HCT116 (cell line): ENCODE measurements around the gene JOSD1. TPM values are rescaled to one million over a fixed set of nuclear protein-coding genes. Genes with fewer than 3 reads are reported as not detected.

ENCODE experiments used
- ATAC-seq: fragments of 200-7000 bp; cut with Tn5 transposase; 2 replicates; pipeline ENCODE4 v1.9.1; 2020; ENCODE audit warnings: mild to moderate bottlenecking, moderate library complexity
- BruUV-seq: library from RNA; stranded (reverse); fragments of 400-500 nt; replicated peaks from 2 replicates; lab custom pipeline; 2021; lab: Mats Ljungman, UMichigan
- CTCF ChIA-PET: fragments of 300-600 bp; sonication (Branson Sonifier 250); formaldehyde crosslinking; loops from one replicate; lab custom pipeline; 2021; ENCODE audit warnings: antibody characterized with exemption; lab: Charles Lee
- POLR2A ChIA-PET: fragments of 300-600, 350-600 bp; sonication (Branson Sonifier 250); formaldehyde crosslinking; loops from one replicate; lab custom pipeline; 2021; ENCODE audit warnings: antibody characterized with exemption; lab: Charles Lee
- RAD21 ChIA-PET, 2 experiments: fragments of 300-600 bp; sonication (Branson Sonifier 250); formaldehyde crosslinking; loops; one replicate each; lab custom pipeline; 2023; ENCODE audit warnings: low total read pairs in 2 of 2; ENCODE audit not compliant: uncharacterized antibody in 2 of 2, unreplicated experiment in 2 of 2, low non-redundant PET in 1 of 2; lab: Charles Lee
- DNase-seq: peaks from one replicate; pipeline ENCODE4 v3.0.0-alpha.2; 2010; ENCODE audit warnings: low read depth, low spot score
- H2AFZ ChIP-seq: fragments of 200-600 bp; shearing (Covaris generic), sonication (generic); 2 replicates; pipeline ENCODE4 v1.6.1; 2017; ENCODE audit warnings: low read depth, mixed run types, mixed read lengths, antibody characterized with exemption, low read length; ENCODE audit not compliant: poor library complexity, severe bottlenecking
- H3K27ac ChIP-seq: 2 replicates; pipeline ENCODE4 v1.5.1; 2012; ENCODE audit warnings: low read depth, low read length
- H3K27me3 ChIP-seq: fragments of 200-600 bp; sonication (generic); 2 replicates; pipeline ENCODE4 v1.6.1; 2016; ENCODE audit warnings: mixed run types, low read length, mixed read lengths; ENCODE audit not compliant: insufficient read depth
- H3K36me3 ChIP-seq, 2 experiments: fragments of 200-500 bp in 1 of 2; fragments of 200-600 bp in 1 of 2; sonication (Bioruptor generic) in 1 of 2; sonication (generic) in 1 of 2; 2 replicates each; pipeline versions ENCODE4 v1.5.1 to v1.6.1; 2014 to 2016; ENCODE audit warnings: low read length in 2 of 2, inconsistent platforms in 1 of 2, mixed read lengths in 1 of 2, mixed run types in 1 of 2; ENCODE audit not compliant: insufficient read depth in 2 of 2, control insufficient read depth in 1 of 2
- H3K4me1 ChIP-seq, 2 experiments: fragments of 200-600 bp in 1 of 2; sonication (generic) in 1 of 2; 2 replicates each; pipeline versions ENCODE4 v1.5.1 to v1.6.1; 2012 to 2017; ENCODE audit warnings: low read length in 2 of 2, inconsistent platforms in 1 of 2, mild to moderate bottlenecking in 1 of 2, mixed read lengths in 1 of 2, mixed run types in 1 of 2, moderate library complexity in 1 of 2; ENCODE audit not compliant: insufficient read depth in 2 of 2, control insufficient read depth in 1 of 2
- H3K4me2 ChIP-seq: fragments of 200-600 bp; sonication (generic); 2 replicates; pipeline ENCODE4 v1.6.1; 2017; ENCODE audit warnings: mixed run types, low read length, mixed read lengths
- H3K4me3 ChIP-seq, 2 experiments: fragments of 200-600 bp in 1 of 2; sonication (generic) in 1 of 2; replicated peaks in 1 of 2; 2 replicates each; pipeline ENCODE4 v1.5.1; 2011 to 2016; ENCODE audit warnings: low read length in 2 of 2, control low read depth in 1 of 2, low read depth in 1 of 2, mild to moderate bottlenecking in 1 of 2, mixed read lengths in 1 of 2, mixed run types in 1 of 2
- H3K79me2 ChIP-seq: fragments of 200-600 bp; sonication (generic); 2 replicates; pipeline ENCODE4 v1.6.1; 2017; ENCODE audit warnings: mild to moderate bottlenecking, mixed run types, low read length, moderate library complexity, mixed read lengths; ENCODE audit not compliant: insufficient read depth
- H3K9ac ChIP-seq: fragments of 200-600 bp; sonication (generic); 2 replicates; pipeline ENCODE4 v1.6.1; 2016; ENCODE audit warnings: low read length, mixed read lengths
- H3K9me2 ChIP-seq: fragments of 200-600 bp; sonication (generic), shearing (Covaris generic); 2 replicates; pipeline ENCODE4 v1.6.1; 2017; ENCODE audit warnings: mixed run types, mild to moderate bottlenecking, moderate library complexity; ENCODE audit not compliant: insufficient read depth
- H3K9me3 ChIP-seq, 2 experiments: fragments of 200-500 bp in 1 of 2; fragments of 200-600 bp in 1 of 2; sonication (Bioruptor generic) in 1 of 2; sonication (generic) in 1 of 2; 2 replicates each; pipeline ENCODE4 v1.6.1; 2014 to 2017; ENCODE audit warnings: low read length in 2 of 2, mixed read lengths in 2 of 2, inconsistent platforms in 1 of 2, low read depth in 1 of 2, mild to moderate bottlenecking in 1 of 2, mixed run types in 1 of 2, moderate library complexity in 1 of 2; ENCODE audit not compliant: control insufficient read depth in 1 of 2, insufficient read depth in 1 of 2
- H4K20me1 ChIP-seq: fragments of 200-600 bp; sonication (generic), shearing (Covaris generic); 2 replicates; pipeline ENCODE4 v1.6.1; 2017; ENCODE audit warnings: mixed run types, mild to moderate bottlenecking, moderate library complexity; ENCODE audit not compliant: insufficient read depth
- POLR2AphosphoS5 ChIP-seq: IDR thresholded peaks from 2 replicates; pipeline ENCODE4 v1.6.1; 2011; ENCODE audit warnings: mild to moderate bottlenecking, low read depth, low read length, moderate library complexity
- intact Hi-C: fragments of 100-400 bp; cut with micrococcal nuclease; formaldehyde crosslinking; loops from 2 replicates; pipeline ENCODE4 v1.10.0; 2022
- total RNA-seq: library from RNA; stranded (reverse); gene quantifications from one replicate; pipeline ENCODE4 v1.2.1, GENCODE V29; 2021; ENCODE audit not compliant: unreplicated experiment

The JOSD1 gene
- total RNA-seq, 1 experiment from 2014 or later: 67.3 TPM

GRCh38 chr22:38638216-38638615 is 62.5 kb downstream of the JOSD1 start:
- H3K4me1 ChIP-seq: no peaks in the 10 kb centered on the region
- ATAC-seq (no peak), DNase-seq (no peak)
- H3K27ac ChIP-seq: no peak overlapping the region
- H3K27me3 ChIP-seq: no peaks in the 10 kb centered on the region
- H3K4me2 ChIP-seq: no peak overlapping the region
- no peak overlapping the region for H2AFZ ChIP-seq
- ChIA-PET POLR2A (no interaction called here), CTCF (no interaction called here), RAD21 (interaction anchor here in 1 of 2 experiments (0.6 kb wide), 1 partner anchor 476 kb away, joined by 3 read pairs; no protein-coding TSS in a partner anchor)
- no peaks in the 10 kb centered on the region for H4K20me1 ChIP-seq
- H3K79me2 ChIP-seq: no peaks in the 10 kb centered on the region
- intact Hi-C loops: no loop called here
- H3K9me2 ChIP-seq: no peaks in the 10 kb centered on the region
- no peak for TF ChIP-seq POLR2AphosphoS5
- no peaks in the 10 kb centered on the region for H3K9me3 ChIP-seq
- no peak overlapping the region for H3K4me3 ChIP-seq
- H3K9ac ChIP-seq: no peak overlapping the region
- BruUV-seq: no TSS peak
- peaks cover 0 to 6% of the 10 kb centered on the region in 2 experiments; a peak in 2 of 4 replicates for H3K36me3 ChIP-seq

Other genes with a start within 250 kb of the JOSD1 start
- gene KCNJ4, start 245.7 kb downstream of the JOSD1 start, total RNA-seq: not detected
- gene KDELR3, start 232.8 kb downstream of the JOSD1 start, total RNA-seq: 33.1 TPM
- gene DDX17, start 194.6 kb downstream of the JOSD1 start, total RNA-seq: 234 TPM
- gene DMC1, start 130.8 kb downstream of the JOSD1 start, total RNA-seq: 0.89 TPM
- gene FAM227A, start 44.6 kb downstream of the JOSD1 start, total RNA-seq: 3.9 TPM
- 27.6 TPM for gene CBY1, start 44.3 kb downstream of the JOSD1 start, total RNA-seq
- gene TOMM22, start 19.0 kb downstream of the JOSD1 start, total RNA-seq: 136 TPM
- gene GTPBP1, start 5.0 kb upstream of the JOSD1 start, total RNA-seq: 48.2 TPM
- gene SUN2, start 55.1 kb upstream of the JOSD1 start, total RNA-seq: 71.6 TPM
- 18.3 TPM for gene DNAL4, start 93.2 kb upstream of the JOSD1 start, total RNA-seq
- gene NPTXR, start 143.1 kb upstream of the JOSD1 start, total RNA-seq: 12.8 TPM
- 90.0 TPM for gene CBX6, start 171.3 kb upstream of the JOSD1 start, total RNA-seq